Parathyroid adenoma (tissue), 2 donors: ENCODE measurements around the gene PLEKHB2.
"Not testable (repeated sequence)": the region's sequence is repeated elsewhere in the genome, so short reads cannot be mapped to it uniquely, and the experiment has no call there.

Experiments used
- H2AFZ ChIP-seq: fragments of 300-600 bp; sonication (generic); one replicate; pipeline ENCODE4 v1.7.0; 2017; ENCODE audit warnings: antibody characterized with exemption, mild to moderate bottlenecking
- H3K27ac ChIP-seq: fragments of 300-600 bp; sonication (generic); one replicate; pipeline ENCODE4 v1.7.0; 2017
- H3K27me3 ChIP-seq: fragments of 300-600 bp; sonication (generic); one replicate; pipeline ENCODE4 v1.7.0; 2017; ENCODE audit warnings: low read length; ENCODE audit not compliant: control insufficient read depth, insufficient read depth
- H3K36me3 ChIP-seq: fragments of 300-600 bp; sonication (generic); one replicate; pipeline ENCODE4 v1.7.0; 2017; ENCODE audit warnings: low read length; ENCODE audit not compliant: control insufficient read depth, insufficient read depth
- H3K4me1 ChIP-seq: fragments of 300-600 bp; sonication (generic); one replicate; pipeline ENCODE4 v1.7.0; 2017; ENCODE audit warnings: control low read depth
- H3K4me2 ChIP-seq: fragments of 300-600 bp; sonication (generic); one replicate; pipeline ENCODE4 v1.7.0; 2017; ENCODE audit warnings: low read length
- H3K4me3 ChIP-seq: fragments of 300-600 bp; sonication (generic); one replicate; pipeline ENCODE4 v1.7.0; 2017; ENCODE audit warnings: low read depth, low read length
- H3K79me2 ChIP-seq: fragments of 300-600 bp; sonication (generic); one replicate; pipeline ENCODE4 v1.7.0; 2017; ENCODE audit warnings: control low read depth
- H3K9ac ChIP-seq: fragments of 300-600 bp; sonication (generic); one replicate; pipeline ENCODE4 v1.7.0; 2017; ENCODE audit warnings: mild to moderate bottlenecking
- H3K9me3 ChIP-seq: fragments of 300-600 bp; sonication (generic); one replicate; pipeline ENCODE4 v1.7.0; 2017; ENCODE audit warnings: low read length; ENCODE audit not compliant: control insufficient read depth
- CTCF ChIP-seq: fragments of 300-600 bp; sonication (generic); IDR thresholded peaks from one replicate; pipeline ENCODE4 v1.7.0; 2017; ENCODE audit warnings: antibody characterized with exemption, mild to moderate bottlenecking
- donor health status: primary hyperparathyroidism.

PLEKHB2 gene

GRCh38 chr2:131112529-131112928, 7.4 kb downstream of the PLEKHB2 start:
- H3K9ac ChIP-seq = no peak overlapping the region
- H3K4me2 ChIP-seq = no peak overlapping the region
- H3K79me2 ChIP-seq = peaks cover 66% of the 10 kb centered on the region
- H3K4me3 ChIP-seq = no peak overlapping the region
- no peaks in the 10 kb centered on the region for H3K27me3 ChIP-seq
- H3K9me3 ChIP-seq = no peaks in the 10 kb centered on the region
- H3K36me3 ChIP-seq = no peaks in the 10 kb centered on the region
- TF ChIP-seq CTCF = no peak
- H3K27ac ChIP-seq = no peak overlapping the region
- H3K4me1 ChIP-seq = peaks cover 15% of the 10 kb centered on the region
- no peak overlapping the region for H2AFZ ChIP-seq

GRCh38 chr2:131113566-131114227, 8.6 kb downstream of the PLEKHB2 start:
- Histone ChIP-seq H3K9ac (no peak overlapping the region), H3K4me2 (peak overlapping the region; percentile 1), H3K4me3 (no peak overlapping the region), H3K27me3 (no peaks in the 10 kb centered on the region), H2AFZ (no peak overlapping the region), H3K79me2 (peaks cover 70% of the 10 kb centered on the region), H3K27ac (no peak overlapping the region), H3K36me3 (no peaks in the 10 kb centered on the region), H3K4me1 (peaks cover 15% of the 10 kb centered on the region), H3K9me3 (no peaks in the 10 kb centered on the region)
- TF ChIP-seq CTCF = no peak

GRCh38 chr2:131114950-131115349, 9.8 kb downstream of the PLEKHB2 start:
- peaks cover 63% of the 10 kb centered on the region for H3K79me2 ChIP-seq
- H2AFZ ChIP-seq, H3K27ac ChIP-seq, H3K27me3 ChIP-seq, H3K9ac ChIP-seq, H3K4me3 ChIP-seq, H3K4me2 ChIP-seq, H3K9me3 ChIP-seq, H3K36me3 ChIP-seq: not testable (repeated sequence)
- H3K4me1 ChIP-seq = peaks cover 15% of the 10 kb centered on the region

- Histone ChIP-seq H2AFZ (no peak overlapping the region), H3K9ac (no peak overlapping the region), H3K27me3 (no peaks in the 10 kb centered on the region), H3K79me2 (peaks cover 58% of the 10 kb centered on the region), H3K4me1 (peaks cover 15% of the 10 kb centered on the region), H3K36me3 (no peaks in the 10 kb centered on the region), H3K4me2 (peak overlapping the region; percentile 41), H3K9me3 (no peaks in the 10 kb centered on the region), H3K27ac (peak overlapping the region; percentile 1), H3K4me3 (peak overlapping the region; percentile 8)
- TF ChIP-seq CTCF = no peak
These were observed 10.6 kb downstream of the PLEKHB2 start for GRCh38 chr2:131115752-131116151.

GRCh38 chr2:131120815-131121317, 15.7 kb downstream of the PLEKHB2 start:
- H3K27ac ChIP-seq = no peak overlapping the region

More at GRCh38 chr2:131120815-131121317, 15.7 kb downstream of the PLEKHB2 start:
- no peak for TF ChIP-seq CTCF
- Histone ChIP-seq H3K79me2 (peaks cover 34% of the 10 kb centered on the region), H3K27me3 (no peaks in the 10 kb centered on the region), H3K9ac (no peak overlapping the region), H3K36me3 (no peaks in the 10 kb centered on the region), H2AFZ (no peak overlapping the region), H3K4me3 (no peak overlapping the region), H3K4me2 (peak overlapping the region; percentile 6), H3K4me1 (peaks cover 8% of the 10 kb centered on the region), H3K9me3 (no peaks in the 10 kb centered on the region)
